IMR-90 (cell line): ENCODE measurements around the gene KEAP1.

Source experiments
- CTCF ChIP-seq: conservative IDR thresholded peaks from 2 replicates; pipeline ENCODE4 v1.5.1; 2012; ENCODE audit warnings: mild to moderate bottlenecking, low read depth, low read length, improper control_type of control experiment
- MAZ ChIP-seq: IDR thresholded peaks from 2 replicates; pipeline ENCODE4 v1.6.1; 2012; ENCODE audit warnings: low read depth, mild to moderate bottlenecking, low read length, improper control_type of control experiment, moderate library complexity, borderline replicate concordance

- TF ChIP-seq MAZ: no peak
- no peak for TF ChIP-seq CTCF
Measured at GRCh38 chr19:10552510-10553053, 49.4 kb upstream of the KEAP1 start.
